PC-3 (cell line): ENCODE data around the gene NDUFAF8.

ENCODE experiments used
- EZH2phosphoT487 ChIP-seq: fragments of 300-600 bp; sonication (generic); IDR thresholded peaks from 2 replicates; pipeline ENCODE4 v1.6.1; 2018; ENCODE audit warnings: mild to moderate bottlenecking, antibody characterized with exemption, low read length, borderline replicate concordance
- TF ChIP-seq, protein P1 (sequence below): fragments of 300-600 bp; sonication (generic); conservative IDR thresholded peaks from 2 replicates; pipeline ENCODE4 v1.5.1; 2017; ENCODE audit warnings: antibody characterized with exemption, low read depth, mild to moderate bottlenecking, low read length

DNA sequence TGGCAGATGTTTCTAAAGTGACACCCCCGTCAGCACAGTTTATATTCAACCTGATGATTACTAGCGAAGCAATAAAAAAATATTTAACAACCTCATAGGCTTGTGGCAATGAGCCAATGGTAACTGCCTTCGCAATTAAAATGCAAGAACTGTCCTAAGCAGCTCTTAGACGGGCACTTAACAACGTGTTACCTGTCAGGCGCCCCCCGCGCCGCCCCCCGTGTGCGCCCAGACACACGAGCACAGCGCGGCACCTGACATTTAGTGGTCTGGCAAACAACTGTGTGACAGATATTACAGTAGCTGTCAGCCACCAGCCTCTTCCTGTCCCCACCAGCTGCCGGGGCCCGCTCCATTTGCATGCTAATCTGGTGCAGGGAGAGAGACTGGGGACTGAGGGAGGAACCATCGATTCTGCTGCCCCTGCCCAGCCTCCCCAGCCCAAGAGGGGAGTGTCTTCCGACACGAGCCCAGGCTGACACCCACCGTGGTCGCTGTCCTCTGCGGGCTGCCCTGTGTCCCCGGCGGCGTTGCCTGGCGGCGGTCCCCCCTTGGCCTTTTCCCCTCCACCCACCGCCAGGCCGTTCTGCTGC lies 12.7 kb downstream of the NDUFAF8 start:
- TF ChIP-seq, protein P1, sequence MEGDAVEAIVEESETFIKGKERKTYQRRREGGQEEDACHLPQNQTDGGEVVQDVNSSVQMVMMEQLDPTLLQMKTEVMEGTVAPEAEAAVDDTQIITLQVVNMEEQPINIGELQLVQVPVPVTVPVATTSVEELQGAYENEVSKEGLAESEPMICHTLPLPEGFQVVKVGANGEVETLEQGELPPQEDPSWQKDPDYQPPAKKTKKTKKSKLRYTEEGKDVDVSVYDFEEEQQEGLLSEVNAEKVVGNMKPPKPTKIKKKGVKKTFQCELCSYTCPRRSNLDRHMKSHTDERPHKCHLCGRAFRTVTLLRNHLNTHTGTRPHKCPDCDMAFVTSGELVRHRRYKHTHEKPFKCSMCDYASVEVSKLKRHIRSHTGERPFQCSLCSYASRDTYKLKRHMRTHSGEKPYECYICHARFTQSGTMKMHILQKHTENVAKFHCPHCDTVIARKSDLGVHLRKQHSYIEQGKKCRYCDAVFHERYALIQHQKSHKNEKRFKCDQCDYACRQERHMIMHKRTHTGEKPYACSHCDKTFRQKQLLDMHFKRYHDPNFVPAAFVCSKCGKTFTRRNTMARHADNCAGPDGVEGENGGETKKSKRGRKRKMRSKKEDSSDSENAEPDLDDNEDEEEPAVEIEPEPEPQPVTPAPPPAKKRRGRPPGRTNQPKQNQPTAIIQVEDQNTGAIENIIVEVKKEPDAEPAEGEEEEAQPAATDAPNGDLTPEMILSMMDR = no peak
- TF ChIP-seq EZH2phosphoT487 = no peak
